GM12801 (cell line): ENCODE measurements around the gene LAIR1.

Experiments used
- CTCF ChIP-seq: IDR thresholded peaks from one replicate; pipeline ENCODE4 v1.5.1; 2011; ENCODE audit warnings: control low read depth; ENCODE audit not compliant: insufficient read length; ENCODE audit errors: extremely low read depth

The LAIR1 gene

GRCh38 chr19:54376610-54377285 is 12.0 kb upstream of the LAIR1 start:
- no peak for TF ChIP-seq CTCF

GRCh38 chr19:54373781-54374631 is 9.3 kb upstream of the LAIR1 start:
- TF ChIP-seq CTCF, result no peak

GRCh38 chr19:54369082-54369687 is 4.5 kb upstream of the LAIR1 start:
- TF ChIP-seq CTCF, result no peak

GRCh38 chr19:54366811-54367210 is 2.1 kb upstream of the LAIR1 start:
- TF ChIP-seq CTCF, result no peak

- no peak for TF ChIP-seq CTCF
Observed at GRCh38 chr19:54357381-54357780, 7.3 kb downstream of the LAIR1 start.

GRCh38 chr19:54356444-54357056 is 8.2 kb downstream of the LAIR1 start:
- no peak for TF ChIP-seq CTCF

- TF ChIP-seq CTCF, result no peak
Observed at GRCh38 chr19:54355675-54356074, 9.1 kb downstream of the LAIR1 start.
